Measurements from ENCODE around the gene GAS2L3. TPM values are rescaled to one million over a fixed set of nuclear protein-coding genes. Genes with fewer than 3 reads are reported as not detected.

Gene GAS2L3
- polyA plus RNA-seq, 3 donors, result 0.53 to 1.6 (median 1.1) TPM

DNA sequence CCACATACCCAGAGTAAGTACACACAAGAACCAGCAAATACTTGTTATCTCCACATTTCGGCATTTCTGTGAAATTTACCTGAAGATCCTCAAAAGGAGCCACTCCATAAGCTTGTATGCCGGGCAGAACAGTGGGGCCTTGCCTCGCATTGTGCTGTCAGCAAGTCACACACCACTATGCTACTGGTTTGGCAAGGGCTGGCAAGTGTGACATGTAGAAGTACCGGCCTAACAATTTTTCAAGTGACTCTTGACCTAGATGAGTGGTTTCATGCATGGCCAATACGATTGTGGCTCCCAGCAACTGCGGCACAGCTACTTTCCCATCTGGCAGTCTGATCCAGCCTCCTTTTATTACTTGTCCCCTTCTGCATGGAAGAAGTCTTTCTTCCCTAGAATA is 69.8 kb downstream of the GAS2L3 start:
- Mint-ChIP-seq H3K27me3 (ENCODE audit: low read depth in 3 of 3) (peaks cover 0 to 9% (median 6%) of the 10 kb centered on the region in 3 donors), H3K4me3 (no peak overlapping the region), H3K9me3 (peaks cover 13 to 32% (median 16%) of the 10 kb centered on the region in 7 donors), H3K36me3 (no peaks in the 10 kb centered on the region), H3K27ac (no peak overlapping the region), H3K4me1 (no peaks in the 10 kb centered on the region)
- H3K4me2 ChIP-seq (replicated peaks; ENCODE audit: extremely low read depth, low read length, poor library complexity, severe bottlenecking), result no peak overlapping the region
- no peak overlapping the region for H3K27ac ChIP-seq (ENCODE audit: low read depth in 1 of 2, low read length in 2 of 2)
- no peak overlapping the region for H3K4me3 ChIP-seq (replicated peaks in 1 of 3; ENCODE audit: low read depth in 2 of 3, low read length in 3 of 3)
- H3K4me1 ChIP-seq (ENCODE audit: control insufficient read depth in 1 of 2, insufficient read depth in 2 of 2, low read length in 2 of 2), result no peaks in the 10 kb centered on the region
- no peak for DNase-seq
- no peaks in the 10 kb centered on the region for H4K20me1 ChIP-seq (ENCODE audit: insufficient read depth, low read length)
- no peak overlapping the region for H3K9ac ChIP-seq (ENCODE audit: insufficient read depth, low read length, poor library complexity, severe bottlenecking)
- no peaks in the 10 kb centered on the region for H3K27me3 ChIP-seq (ENCODE audit: control insufficient read depth in 2 of 2, insufficient read depth in 2 of 2, low read length in 2 of 2)
- intact Hi-C loops (cut with micrococcal nuclease), result no loop called here
- H3K79me2 ChIP-seq (ENCODE audit: insufficient read depth, low read length), result no peaks in the 10 kb centered on the region
- no peak overlapping the region for H2AFZ ChIP-seq (ENCODE audit: insufficient read depth, low read depth, low read length, poor library complexity, severe bottlenecking)
- no peaks in the 10 kb centered on the region for H3K36me3 ChIP-seq (replicated peaks in 1 of 2; ENCODE audit: control insufficient read depth in 1 of 2, insufficient read depth in 2 of 2, low read length in 2 of 2)
- H3K9me3 ChIP-seq (replicated peaks in 1 of 2; ENCODE audit: control insufficient read depth in 1 of 2, insufficient read depth in 1 of 2, low read length in 2 of 2), result peaks cover 0 to 14% of the 10 kb centered on the region in 2 donors
- 100% methylated on average over 3 of the region's 6 CpGs for WGBS (ENCODE audit: insufficient coverage)
- TF ChIP-seq, protein P1, sequence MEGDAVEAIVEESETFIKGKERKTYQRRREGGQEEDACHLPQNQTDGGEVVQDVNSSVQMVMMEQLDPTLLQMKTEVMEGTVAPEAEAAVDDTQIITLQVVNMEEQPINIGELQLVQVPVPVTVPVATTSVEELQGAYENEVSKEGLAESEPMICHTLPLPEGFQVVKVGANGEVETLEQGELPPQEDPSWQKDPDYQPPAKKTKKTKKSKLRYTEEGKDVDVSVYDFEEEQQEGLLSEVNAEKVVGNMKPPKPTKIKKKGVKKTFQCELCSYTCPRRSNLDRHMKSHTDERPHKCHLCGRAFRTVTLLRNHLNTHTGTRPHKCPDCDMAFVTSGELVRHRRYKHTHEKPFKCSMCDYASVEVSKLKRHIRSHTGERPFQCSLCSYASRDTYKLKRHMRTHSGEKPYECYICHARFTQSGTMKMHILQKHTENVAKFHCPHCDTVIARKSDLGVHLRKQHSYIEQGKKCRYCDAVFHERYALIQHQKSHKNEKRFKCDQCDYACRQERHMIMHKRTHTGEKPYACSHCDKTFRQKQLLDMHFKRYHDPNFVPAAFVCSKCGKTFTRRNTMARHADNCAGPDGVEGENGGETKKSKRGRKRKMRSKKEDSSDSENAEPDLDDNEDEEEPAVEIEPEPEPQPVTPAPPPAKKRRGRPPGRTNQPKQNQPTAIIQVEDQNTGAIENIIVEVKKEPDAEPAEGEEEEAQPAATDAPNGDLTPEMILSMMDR (IDR thresholded peaks at IDR 0.05), result no peak

DNA sequence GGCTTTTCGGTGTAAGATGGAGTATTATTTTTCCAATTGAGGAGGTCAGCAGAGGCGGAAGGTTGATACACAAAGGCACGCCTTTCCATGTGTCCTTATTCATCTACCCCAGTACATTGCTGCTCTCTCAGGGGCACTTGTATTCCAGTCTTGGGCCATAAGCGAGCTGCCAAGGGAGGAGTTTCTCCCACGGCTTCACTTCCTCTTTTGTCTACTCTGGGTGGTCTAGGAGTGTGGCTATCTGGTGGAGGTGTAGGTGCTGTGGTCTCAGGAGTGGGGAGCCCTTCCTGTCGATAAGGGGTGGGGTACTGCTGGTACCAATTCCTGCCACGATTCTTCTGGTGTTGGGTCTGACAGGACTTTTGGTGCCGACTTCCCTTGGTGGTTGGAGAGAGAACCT is 73.4 kb downstream of the GAS2L3 start:
- no peak overlapping the region for H3K4me3 ChIP-seq (replicated peaks in 1 of 3; ENCODE audit: low read depth in 2 of 3, low read length in 3 of 3)
- no peaks in the 10 kb centered on the region for H3K4me1 Mint-ChIP-seq
- no peak overlapping the region for H2AFZ ChIP-seq (ENCODE audit: insufficient read depth, low read depth, low read length, poor library complexity, severe bottlenecking)
- intact Hi-C loops (cut with micrococcal nuclease), result no loop called here
- H3K36me3 ChIP-seq (replicated peaks in 1 of 2; ENCODE audit: control insufficient read depth in 1 of 2, insufficient read depth in 2 of 2, low read length in 2 of 2), result no peaks in the 10 kb centered on the region
- no peak overlapping the region for H3K9ac ChIP-seq (ENCODE audit: insufficient read depth, low read length, poor library complexity, severe bottlenecking)
- peaks cover 8 to 33% (median 14%) of the 10 kb centered on the region in 7 donors for H3K9me3 Mint-ChIP-seq
- TF ChIP-seq, protein P1 (IDR thresholded peaks at IDR 0.05), result no peak
- H3K27me3 Mint-ChIP-seq (ENCODE audit: low read depth in 3 of 3), result peaks cover 0 to 8% (median 8%) of the 10 kb centered on the region in 3 donors
- H3K27ac Mint-ChIP-seq, result no peak overlapping the region
- H3K4me3 Mint-ChIP-seq, result no peak overlapping the region
- H3K36me3 Mint-ChIP-seq, result no peaks in the 10 kb centered on the region
- peaks cover 0 to 14% of the 10 kb centered on the region in 2 donors for H3K9me3 ChIP-seq (replicated peaks in 1 of 2; ENCODE audit: control insufficient read depth in 1 of 2, insufficient read depth in 1 of 2, low read length in 2 of 2)
- DNase-seq, result no peak
- no peaks in the 10 kb centered on the region for H3K27me3 ChIP-seq (ENCODE audit: control insufficient read depth in 2 of 2, insufficient read depth in 2 of 2, low read length in 2 of 2)
- H3K4me2 ChIP-seq (replicated peaks; ENCODE audit: extremely low read depth, low read length, poor library complexity, severe bottlenecking), result no peak overlapping the region
- no CpG with 5 or more reads among the region's 8 CpGs for WGBS (ENCODE audit: insufficient coverage)
- H4K20me1 ChIP-seq (ENCODE audit: insufficient read depth, low read length), result no peaks in the 10 kb centered on the region
- no peaks in the 10 kb centered on the region for H3K79me2 ChIP-seq (ENCODE audit: insufficient read depth, low read length)
- no peak overlapping the region for H3K27ac ChIP-seq (ENCODE audit: low read depth in 1 of 2, low read length in 2 of 2)
- no peaks in the 10 kb centered on the region for H3K4me1 ChIP-seq (ENCODE audit: control insufficient read depth in 1 of 2, insufficient read depth in 2 of 2, low read length in 2 of 2)
